WTC11 (cell line): ENCODE data around the gene VTI1A. TPM values are rescaled to one million over a fixed set of nuclear protein-coding genes. Genes with fewer than 3 reads are reported as not detected.

Source experiments
- ATAC-seq: fragments of 200-7000 bp; cut with Tn5 transposase; 2 replicates; pipeline ENCODE4 v1.10.0; 2021; ENCODE audit warnings: mild to moderate bottlenecking, moderate library complexity
- CTCF ChIA-PET: fragments of 300-600 bp; sonication (Branson Sonifier 250); formaldehyde crosslinking; loops from one replicate; lab custom pipeline; 2021; ENCODE audit warnings: antibody characterized with exemption; lab: Charles Lee
- POLR2A ChIA-PET: fragments of 350-600 bp; sonication (Branson Sonifier 250); formaldehyde crosslinking; loops from one replicate; lab custom pipeline; 2021; ENCODE audit warnings: antibody characterized with exemption; lab: Charles Lee
- DNase-seq: peaks from one replicate; pipeline ENCODE4 v3.0.0; 2021; ENCODE audit warnings: low spot score
- H3K27ac Mint-ChIP-seq: 2 replicates; pipeline ENCODE4 v1.8.0; 2021; ENCODE audit warnings: mixed read lengths
- H3K27me3 Mint-ChIP-seq: 2 replicates; pipeline ENCODE4 v1.8.0; 2021; ENCODE audit warnings: low read depth, mild to moderate bottlenecking, moderate library complexity, mixed read lengths
- H3K36me3 Mint-ChIP-seq: 2 replicates; pipeline ENCODE4 v1.8.0; 2021; ENCODE audit warnings: mixed read lengths
- H3K4me1 Mint-ChIP-seq: 2 replicates; pipeline ENCODE4 v1.8.0; 2022; ENCODE audit warnings: mixed read lengths
- H3K4me3 Mint-ChIP-seq: 2 replicates; pipeline ENCODE4 v1.8.0; 2021; ENCODE audit warnings: mild to moderate bottlenecking, moderate library complexity, mixed read lengths
- H3K9me3 Mint-ChIP-seq: 2 replicates; pipeline ENCODE4 v1.8.0; 2021; ENCODE audit warnings: mixed read lengths
- AFF4 ChIP-seq: sonication (generic); formaldehyde crosslinking; IDR thresholded peaks from 2 replicates; pipeline ENCODE4 v1.8.1; 2023; ENCODE audit warnings: mild to moderate bottlenecking, missing genetic modification reagents, borderline replicate concordance
- ATF1 ChIP-seq: sonication (generic); formaldehyde crosslinking; IDR thresholded peaks from 2 replicates; pipeline ENCODE4 v1.8.1; 2023; ENCODE audit warnings: mild to moderate bottlenecking, moderate library complexity, missing genetic modification reagents
- ATF6 ChIP-seq: sonication (generic); formaldehyde crosslinking; IDR thresholded peaks from 2 replicates; pipeline ENCODE4 v1.8.1; 2023; ENCODE audit warnings: mild to moderate bottlenecking, missing genetic modification reagents
- CREB1 ChIP-seq: sonication (generic); formaldehyde crosslinking; IDR thresholded peaks from 2 replicates; pipeline ENCODE4 v1.8.0; 2023; ENCODE audit warnings: mild to moderate bottlenecking, missing genetic modification reagents
- EMX1 ChIP-seq: fragments of 250-450 bp; sonication (Bioruptor Pico); IDR thresholded peaks from 2 replicates; pipeline ENCODE4 v1.8.0; 2021; ENCODE audit warnings: mild to moderate bottlenecking
- FOXK1 ChIP-seq: sonication (generic); formaldehyde crosslinking; IDR thresholded peaks from 2 replicates; pipeline ENCODE4 v1.8.0; 2022; ENCODE audit warnings: mild to moderate bottlenecking, moderate library complexity, missing genetic modification reagents
- HMGA2 ChIP-seq: fragments of 250-450 bp; sonication (Bioruptor Pico); IDR thresholded peaks from 2 replicates; pipeline ENCODE4 v1.4.0; 2021; ENCODE audit warnings: mild to moderate bottlenecking, moderate library complexity
- IRF1 ChIP-seq: sonication (generic); formaldehyde crosslinking; IDR thresholded peaks from 2 replicates; pipeline ENCODE4 v1.8.0; 2023; ENCODE audit warnings: missing genetic modification reagents
- IRF2 ChIP-seq: sonication (generic); formaldehyde crosslinking; IDR thresholded peaks from 2 replicates; pipeline ENCODE4 v1.8.0; 2022; ENCODE audit warnings: low read depth, missing genetic modification reagents, borderline replicate concordance
- KAT7 ChIP-seq: sonication (generic); formaldehyde crosslinking; IDR thresholded peaks from 2 replicates; pipeline ENCODE4 v1.8.1; 2023; ENCODE audit warnings: missing genetic modification reagents, mild to moderate bottlenecking, borderline replicate concordance
- MAX ChIP-seq: sonication (generic); formaldehyde crosslinking; IDR thresholded peaks from 2 replicates; pipeline ENCODE4 v1.8.0; 2022; ENCODE audit warnings: mild to moderate bottlenecking, missing genetic modification reagents
- MLX ChIP-seq: sonication (generic); formaldehyde crosslinking; IDR thresholded peaks from 2 replicates; pipeline ENCODE4 v1.8.1; 2023; ENCODE audit warnings: mild to moderate bottlenecking, missing genetic modification reagents, moderate library complexity
- MXD4 ChIP-seq: fragments of 250-450 bp; sonication (Bioruptor Pico); IDR thresholded peaks from 2 replicates; pipeline ENCODE4 v1.8.0; 2021; ENCODE audit warnings: mild to moderate bottlenecking, moderate library complexity, borderline replicate concordance
- NR3C1 ChIP-seq: sonication (generic); formaldehyde crosslinking; conservative IDR thresholded peaks from 2 replicates; pipeline ENCODE4 v1.8.1; 2023; ENCODE audit warnings: low read depth, mild to moderate bottlenecking, missing genetic modification reagents
- RORB ChIP-seq: fragments of 250-450 bp; sonication (Bioruptor Pico); IDR thresholded peaks from 2 replicates; pipeline ENCODE4 v1.9.0; 2021; ENCODE audit warnings: mild to moderate bottlenecking
- SMAD4 ChIP-seq: sonication (generic); formaldehyde crosslinking; IDR thresholded peaks from 2 replicates; pipeline ENCODE4 v1.8.0; 2022; ENCODE audit warnings: mild to moderate bottlenecking, missing genetic modification reagents
- TCF7 ChIP-seq: sonication (generic); formaldehyde crosslinking; IDR thresholded peaks from 2 replicates; pipeline ENCODE4 v1.8.0; 2022; ENCODE audit warnings: mild to moderate bottlenecking, low read depth, missing genetic modification reagents, moderate library complexity
- USF2 ChIP-seq: sonication (generic); formaldehyde crosslinking; IDR thresholded peaks from 2 replicates; pipeline ENCODE4 v1.8.1; 2023; ENCODE audit warnings: mild to moderate bottlenecking, missing genetic modification reagents, moderate library complexity
- ZNF138 ChIP-seq: sonication (generic); formaldehyde crosslinking; conservative IDR thresholded peaks from 2 replicates; pipeline ENCODE4 v1.8.1; 2022; ENCODE audit warnings: mild to moderate bottlenecking, moderate library complexity, missing genetic modification reagents
- ZNF416 ChIP-seq: fragments of 250-450 bp; sonication (Bioruptor Pico); IDR thresholded peaks from 2 replicates; pipeline ENCODE4 v1.9.0; 2021; ENCODE audit warnings: mild to moderate bottlenecking, inconsistent platforms
- total RNA-seq: library from RNA; stranded (reverse); gene quantifications from 3 replicates; pipeline ENCODE4 v1.2.3, GENCODE V29; 2021

Gene VTI1A
- total RNA-seq, 1 experiment from 2014 or later, result 20.1 TPM

GRCh38 chr10:112622786-112623185 lies 175.8 kb downstream of the VTI1A start:
- ATAC-seq (no peak), DNase-seq (no peak)
- Mint-ChIP-seq H3K36me3 (no peaks in the 10 kb centered on the region), H3K4me1 (no peaks in the 10 kb centered on the region), H3K9me3 (no peaks in the 10 kb centered on the region), H3K27me3 (no peaks in the 10 kb centered on the region), H3K27ac (no peak overlapping the region), H3K4me3 (no peak overlapping the region)
- CTCF ChIA-PET, result no interaction called here
- POLR2A ChIA-PET, result no interaction called here
- TF ChIP-seq IRF2 (CRISPR knock-in tag) (no peak), HMGA2 (CRISPR knock-in tag) (no peak), USF2 (CRISPR knock-in tag) (no peak), SMAD4 (CRISPR knock-in tag) (no peak), RORB (CRISPR knock-in tag) (no peak), NR3C1 (CRISPR knock-in tag) (no peak), MLX (CRISPR knock-in tag) (no peak)

GRCh38 chr10:112624546-112625048 lies 177.6 kb downstream of the VTI1A start:
- no peak for TF ChIP-seq CREB1 (CRISPR knock-in tag)
- TF ChIP-seq KAT7 (CRISPR knock-in tag), result no peak
- no peak for TF ChIP-seq IRF1 (CRISPR knock-in tag)
- no peak for TF ChIP-seq MLX (CRISPR knock-in tag)
- TF ChIP-seq ATF6 (CRISPR knock-in tag), result no peak
- no peak for TF ChIP-seq HMGA2 (CRISPR knock-in tag)
- no peak for TF ChIP-seq TCF7 (CRISPR knock-in tag)
- TF ChIP-seq EMX1 (CRISPR knock-in tag), result no peak
- no peak for TF ChIP-seq AFF4 (CRISPR knock-in tag)
- no peak for TF ChIP-seq FOXK1 (CRISPR knock-in tag)
- TF ChIP-seq ATF1 (CRISPR knock-in tag), result no peak
- no peak for TF ChIP-seq ZNF416 (CRISPR knock-in tag)
- no peak for TF ChIP-seq MAX (CRISPR knock-in tag)
- no peak for TF ChIP-seq ZNF138
- TF ChIP-seq MXD4 (CRISPR knock-in tag), result no peak
- DNase-seq (no peak), ATAC-seq (no peak)
- Mint-ChIP-seq H3K4me3 (no peak overlapping the region), H3K9me3 (no peaks in the 10 kb centered on the region), H3K4me1 (no peaks in the 10 kb centered on the region), H3K27me3 (no peaks in the 10 kb centered on the region), H3K27ac (no peak overlapping the region), H3K36me3 (no peaks in the 10 kb centered on the region)
- POLR2A ChIA-PET, result no interaction called here
- CTCF ChIA-PET, result no interaction called here
